HG03103 (cell line): ENCODE results near the gene DIDO1.
"Not testable (repeated sequence)": the region's sequence is repeated elsewhere in the genome, so short reads cannot be mapped to it uniquely, and the experiment has no call there.

Experiments
- ATAC-seq: cut with Tn5 transposase; IDR thresholded peaks from one replicate; pipeline ENCODE4 v1.9.1; 2021; ENCODE audit warnings: low read depth; ENCODE audit not compliant: unreplicated experiment

The DIDO1 gene

DNA sequence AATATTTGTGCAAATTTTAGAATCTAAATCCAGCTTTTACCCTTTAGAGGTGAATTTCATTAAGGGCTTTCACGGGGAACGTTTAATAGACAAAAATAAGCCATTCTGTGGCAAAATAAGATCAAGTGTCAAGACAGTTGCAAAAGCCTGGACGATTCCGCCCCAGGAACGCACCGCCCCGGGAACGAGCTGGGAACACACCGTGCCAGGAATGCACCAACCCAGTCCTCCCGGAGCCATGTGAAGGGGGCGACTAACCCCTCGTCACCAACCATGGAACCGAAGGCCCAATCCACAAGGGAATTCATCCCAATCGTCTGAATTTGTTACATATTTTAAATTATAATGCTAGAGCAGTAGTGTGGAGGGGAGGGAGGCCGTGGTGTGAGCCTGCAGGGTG, 43.9 kb downstream of the DIDO1 start:
- ATAC-seq: no peak

DNA sequence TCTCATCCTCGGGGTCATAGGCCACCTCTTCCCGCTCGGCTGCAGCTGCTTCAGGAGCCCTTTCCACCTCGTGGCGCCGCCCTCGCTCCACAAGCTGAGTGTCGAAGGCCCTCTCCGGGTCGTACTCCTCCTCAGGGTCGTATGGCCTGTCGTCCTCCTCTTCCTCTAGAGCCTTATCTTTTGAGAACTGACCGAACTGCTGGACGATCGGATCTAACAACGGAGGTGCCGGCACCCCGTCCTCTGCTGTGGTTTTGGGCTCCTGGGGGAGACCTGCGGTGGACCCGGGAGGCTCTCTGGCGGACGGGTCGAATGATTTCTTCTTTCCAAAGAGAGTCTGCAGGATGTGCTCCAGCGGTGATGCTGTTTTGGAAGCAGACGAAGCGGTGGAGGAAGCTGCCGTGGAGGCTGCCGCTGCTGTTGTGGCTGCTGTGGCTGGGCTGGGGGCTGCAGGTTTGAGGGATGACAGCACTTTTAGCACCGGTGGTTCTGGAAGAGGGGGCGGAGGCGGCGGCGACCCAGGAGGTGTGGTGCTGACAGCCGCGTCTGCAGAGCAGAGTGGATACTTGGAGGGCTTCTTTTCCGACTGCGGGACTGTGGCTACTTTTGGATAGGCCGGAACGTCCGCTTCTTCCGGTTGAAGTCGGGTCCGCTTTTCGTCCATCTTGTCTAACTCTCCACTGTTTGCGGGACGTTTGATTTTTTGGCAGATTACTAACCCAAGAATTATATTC, 44.5 kb downstream of the DIDO1 start:
- no peak for ATAC-seq

DNA sequence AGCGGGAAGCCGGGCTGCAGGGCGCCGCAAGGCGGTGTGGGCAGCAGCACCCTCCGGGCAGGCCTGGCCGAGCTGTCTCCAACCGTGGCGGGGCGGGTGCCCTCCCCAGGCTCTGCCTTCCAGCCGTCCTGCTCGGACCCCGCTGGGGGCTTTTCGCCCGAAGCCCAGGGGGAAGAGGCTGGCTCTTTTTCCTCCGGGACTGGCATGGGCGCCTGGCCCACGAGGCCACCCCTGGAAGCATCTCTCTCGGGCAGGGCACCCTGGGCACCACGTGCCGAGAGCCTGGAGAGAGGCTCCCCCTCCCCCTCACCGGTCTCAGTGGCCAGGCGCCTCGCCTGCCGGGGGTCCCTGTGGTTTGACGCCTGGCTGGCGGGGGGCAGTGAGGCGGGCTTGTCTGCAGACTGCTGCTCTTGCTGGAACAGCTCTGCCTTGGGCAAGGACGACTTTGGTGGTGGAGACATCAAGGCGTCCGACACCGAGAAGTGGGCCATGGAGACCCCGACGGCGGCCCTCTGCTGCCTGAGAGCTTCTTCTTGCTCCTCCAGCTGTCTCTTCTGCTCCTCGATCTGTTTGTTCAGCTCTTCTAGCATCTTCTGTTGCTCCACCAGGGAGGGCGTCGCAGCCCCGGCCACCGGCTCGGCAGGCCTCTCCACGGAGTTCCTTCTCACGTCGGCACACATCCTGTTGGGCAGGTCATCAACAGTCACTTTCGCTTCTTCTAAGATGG, 45.2 kb downstream of the DIDO1 start:
- ATAC-seq: no peak

DNA sequence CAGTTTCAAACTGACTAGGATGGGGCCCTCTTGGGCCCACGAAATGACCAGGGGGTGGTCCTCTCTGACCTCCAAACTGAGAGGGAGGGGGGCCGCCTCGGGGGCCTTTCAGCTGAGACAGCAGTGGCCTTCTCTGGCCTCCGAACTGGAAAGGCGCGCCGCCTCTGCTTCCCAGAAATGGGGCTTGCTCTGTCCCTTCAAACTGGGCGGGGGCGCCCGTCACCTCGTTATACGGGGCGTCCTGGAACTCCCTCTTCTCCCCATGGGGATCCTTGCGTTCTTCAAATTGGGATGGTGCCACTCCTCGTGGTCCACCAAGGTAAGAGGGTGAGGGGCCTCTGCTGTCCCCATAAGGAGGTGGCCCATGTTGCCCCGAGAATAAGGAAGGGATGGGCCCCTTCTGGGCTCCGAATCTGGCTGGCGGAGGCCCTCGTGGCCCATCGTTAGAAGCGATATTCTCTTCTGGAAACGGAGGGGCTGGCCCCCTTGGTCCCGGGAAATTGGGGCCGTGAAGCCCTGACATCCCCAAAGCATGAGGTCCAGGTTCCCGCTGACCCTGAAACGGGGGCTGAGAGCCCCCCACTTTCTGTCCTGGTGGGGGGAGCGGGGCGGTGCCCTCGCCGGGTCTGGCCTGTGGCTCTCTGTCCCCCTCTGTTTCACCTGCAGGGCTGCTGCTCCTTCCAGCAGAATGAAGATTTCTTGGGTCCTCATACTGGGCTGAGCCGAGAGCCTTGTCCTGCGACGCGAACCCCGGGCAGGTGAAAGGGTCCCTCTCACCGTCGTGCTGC, 46.0 kb downstream of the DIDO1 start:
- ATAC-seq: no peak

DNA sequence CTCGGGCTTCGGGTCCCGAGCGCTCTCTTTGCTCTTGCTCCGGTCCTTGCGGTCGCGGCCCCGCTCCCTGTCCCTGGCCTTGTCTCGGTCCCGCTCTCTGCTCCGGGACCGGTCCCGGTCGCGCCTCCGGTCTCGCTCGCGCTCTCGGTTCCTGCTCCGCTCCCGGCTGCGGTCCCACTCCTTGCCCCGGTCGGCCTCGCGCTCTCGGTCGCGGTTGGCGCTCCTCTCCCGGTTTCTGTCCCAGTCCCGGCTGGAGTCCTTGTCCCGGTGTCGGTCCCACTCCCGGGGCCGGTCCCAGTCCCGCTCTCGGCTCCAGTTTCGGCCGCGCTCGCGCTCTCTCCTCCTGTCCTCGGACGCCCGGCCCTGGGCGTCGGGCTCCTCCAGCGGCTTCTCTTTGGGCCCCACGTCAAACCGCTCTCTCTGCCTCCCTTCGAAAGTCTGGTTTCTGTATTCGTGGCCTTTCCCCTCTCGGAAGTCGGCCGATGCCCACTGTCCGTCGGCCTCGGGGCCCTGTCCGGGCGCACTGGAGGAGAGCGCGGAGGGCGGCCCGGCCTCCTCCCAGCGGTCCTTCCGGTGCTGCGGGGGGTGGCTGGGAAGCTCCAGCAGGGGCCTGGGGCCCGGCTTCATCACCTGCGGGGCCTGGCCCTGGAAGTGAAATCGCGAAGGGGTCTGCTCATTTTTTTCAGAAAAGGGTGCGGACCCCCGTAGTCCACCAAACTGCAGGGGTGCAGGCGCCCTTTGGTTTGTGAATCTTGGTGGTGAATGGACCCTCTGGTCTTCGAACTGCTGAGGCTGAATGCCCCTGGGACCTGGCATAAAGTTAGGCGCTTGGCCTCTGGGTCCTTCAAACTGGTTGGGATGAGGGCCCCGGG, 46.8 kb downstream of the DIDO1 start:
- ATAC-seq: no peak

DNA sequence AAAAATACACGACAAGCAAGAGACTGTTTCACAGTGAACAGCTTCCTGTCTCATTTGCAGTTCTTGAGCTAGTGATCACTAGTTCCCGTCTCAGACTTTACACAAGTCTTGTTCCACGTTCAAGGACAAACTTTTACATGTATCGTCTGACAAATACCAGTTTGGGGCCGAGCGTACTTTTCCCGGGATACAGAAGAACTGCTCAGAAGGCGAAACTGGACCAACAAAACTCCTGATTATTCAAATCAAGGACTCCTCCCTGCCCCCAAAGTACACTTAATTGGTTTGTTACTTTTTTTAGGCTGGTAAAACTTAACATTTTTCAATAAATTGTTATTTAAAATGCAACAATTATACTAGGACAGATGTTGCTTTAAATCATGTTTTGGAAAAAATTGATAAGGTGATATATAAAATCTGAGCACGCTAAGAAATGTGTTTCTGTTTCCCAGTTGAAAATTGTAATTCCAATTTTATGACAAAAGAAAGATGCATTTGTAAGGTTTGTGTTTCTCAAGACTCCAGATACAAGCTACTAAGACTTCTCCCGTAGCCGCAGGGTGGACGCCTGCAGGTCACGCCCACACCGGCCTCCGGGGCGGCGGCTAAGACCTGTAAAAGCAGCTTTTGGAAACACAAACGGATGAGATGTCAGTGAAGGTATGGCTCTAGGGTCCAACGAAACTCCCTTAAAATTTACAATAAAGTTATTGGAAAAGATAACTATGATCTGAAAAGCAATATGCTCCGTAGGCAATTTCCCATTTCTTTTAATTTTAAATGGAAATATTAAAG, 47.9 kb downstream of the DIDO1 start:
- no peak for ATAC-seq

DNA sequence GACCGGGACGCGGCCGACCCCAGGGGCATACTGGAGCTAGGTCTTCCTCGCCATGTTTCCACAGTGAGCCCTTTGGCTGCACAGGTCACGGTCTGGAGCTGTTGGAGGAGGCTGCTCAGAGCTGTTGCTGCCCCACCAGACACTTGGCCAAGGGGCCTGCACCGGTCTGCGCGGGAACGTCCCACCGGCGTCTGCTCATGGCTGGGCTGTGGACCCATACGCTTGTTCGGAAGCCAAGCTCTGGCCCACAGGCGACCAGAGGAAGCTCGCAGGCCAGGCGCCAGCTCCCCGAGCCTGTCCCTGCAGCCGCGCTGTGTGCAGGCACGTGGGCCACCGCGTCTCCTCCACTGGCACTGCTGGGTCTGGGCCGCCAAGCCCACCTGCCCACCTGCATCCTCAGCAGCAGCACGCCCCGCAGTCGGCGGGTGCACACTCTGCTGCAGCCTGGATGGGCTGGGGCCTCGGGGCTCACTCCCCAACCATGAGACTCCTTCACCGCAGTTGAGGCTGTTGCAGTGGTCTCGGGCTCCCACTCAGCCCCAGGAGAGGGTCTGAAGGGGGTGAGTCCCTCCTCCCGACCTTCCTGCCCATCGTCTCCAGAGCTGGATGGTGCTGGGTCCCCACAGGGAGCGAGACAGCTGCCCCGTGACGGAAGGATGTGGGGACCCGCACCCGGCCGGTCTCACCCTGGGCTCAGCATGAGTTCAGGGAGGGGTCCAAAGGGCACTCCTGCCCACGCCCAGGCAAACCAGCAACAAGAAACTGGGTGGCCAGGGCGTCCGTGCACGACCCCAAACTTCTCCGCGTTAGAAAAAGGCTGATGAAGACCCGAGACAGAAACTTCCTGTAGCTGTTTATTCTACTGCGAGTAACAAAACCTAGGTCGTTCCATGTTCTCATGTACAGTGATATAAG, 49.1 kb downstream of the DIDO1 start:
- no peak for ATAC-seq

DNA sequence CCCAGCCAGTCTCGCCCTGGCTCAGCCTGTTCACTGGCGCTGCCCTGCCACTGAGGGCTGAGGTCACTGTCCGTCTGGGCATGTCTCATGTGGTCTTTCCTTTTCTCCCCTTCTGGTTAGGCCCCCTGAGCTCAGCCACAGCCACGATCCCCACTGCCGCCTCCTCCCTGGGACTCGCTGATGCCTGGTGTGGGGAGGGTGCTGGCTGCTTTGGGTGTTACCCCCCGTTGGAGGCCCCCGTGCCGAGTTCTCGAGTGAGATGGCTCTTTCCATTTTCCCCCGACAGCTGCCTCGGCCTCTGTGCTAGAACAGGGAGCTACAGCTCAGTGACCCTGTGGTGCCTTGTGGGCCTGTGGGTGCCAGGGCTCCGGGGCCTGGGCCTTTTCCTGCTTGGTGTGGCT, 49.8 kb downstream of the DIDO1 start:
- no peak for ATAC-seq

DNA sequence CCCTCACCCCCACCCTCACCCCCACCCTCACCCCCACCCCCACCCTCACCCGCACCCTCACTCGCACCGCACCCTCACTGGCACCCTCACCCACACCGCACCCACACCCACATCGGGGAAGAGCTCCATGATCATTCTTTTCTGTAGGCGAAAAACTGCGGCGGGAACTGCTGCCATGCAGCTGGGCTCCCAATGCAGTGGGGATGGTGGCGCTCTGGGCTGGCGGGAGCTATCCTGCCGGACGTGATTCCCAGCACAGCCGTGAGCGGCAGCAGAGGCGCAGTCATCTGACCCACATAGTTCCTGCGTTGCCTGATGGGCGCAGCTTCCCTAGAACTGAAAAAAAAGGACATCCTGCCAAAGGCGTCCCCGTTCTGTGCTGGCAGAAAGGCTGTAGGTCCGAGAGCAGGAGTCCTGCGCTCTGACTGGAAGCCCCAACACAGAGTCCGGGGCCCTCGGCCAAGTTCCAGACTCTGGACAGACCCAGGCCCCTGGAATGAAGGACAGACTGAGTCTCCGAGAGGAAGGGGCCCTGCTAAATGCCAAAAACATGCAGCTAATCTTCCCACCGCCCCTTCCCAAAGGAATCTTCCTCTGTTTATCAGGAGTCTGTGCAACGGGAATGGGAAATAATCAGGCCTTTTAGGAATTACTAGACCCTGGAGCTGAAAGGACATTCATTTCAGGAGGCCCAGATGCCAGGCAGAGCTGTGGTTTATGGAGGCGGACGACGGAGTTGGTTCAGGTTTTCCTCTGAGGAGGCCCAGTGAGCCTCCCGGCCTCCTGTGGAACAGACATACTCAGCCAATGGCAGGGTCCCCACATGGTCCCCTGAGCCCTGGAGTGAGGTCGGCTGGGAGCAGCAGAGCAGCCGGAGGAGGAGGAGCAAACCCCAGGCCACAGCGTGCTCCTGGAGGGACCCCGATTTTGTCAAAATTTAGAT, 50.6 kb downstream of the DIDO1 start:
- no peak for ATAC-seq

DNA sequence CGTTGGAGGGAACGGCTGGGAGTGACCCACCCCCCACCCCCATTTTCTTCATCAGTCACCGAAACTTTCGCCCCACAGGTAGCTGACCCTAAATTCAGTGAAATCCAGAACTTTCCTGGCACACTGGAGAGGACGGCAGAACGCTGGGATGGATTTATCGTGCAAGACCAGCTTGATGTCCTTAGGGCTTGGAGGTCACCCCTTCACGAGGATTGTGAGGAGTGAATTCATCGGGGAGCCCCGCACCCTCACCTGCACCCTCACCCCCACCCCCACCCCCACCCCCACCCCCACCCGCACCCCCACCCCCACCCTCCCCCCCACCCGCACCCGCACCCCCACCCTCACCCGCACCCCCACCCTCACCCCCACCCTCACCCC, 51.4 kb downstream of the DIDO1 start:
- ATAC-seq: no peak

DNA sequence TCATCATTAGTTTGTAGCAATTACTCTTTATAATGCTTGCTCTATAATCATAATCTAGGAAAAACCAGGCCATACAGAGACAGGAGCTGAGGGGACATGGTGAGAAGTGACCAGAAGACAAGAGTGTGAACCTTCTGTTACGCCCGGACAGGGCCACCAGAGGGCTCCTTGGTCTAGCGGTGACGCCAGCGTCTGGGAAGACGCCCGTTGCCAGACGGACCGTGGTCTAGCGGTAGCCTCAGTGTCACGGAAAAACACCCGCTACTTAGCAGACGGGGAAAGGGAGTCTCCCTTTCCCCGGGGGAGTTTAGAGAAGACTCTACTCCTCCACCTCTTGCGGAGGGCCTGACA, 52.6 kb downstream of the DIDO1 start:
- not testable (repeated sequence) for ATAC-seq

DNA sequence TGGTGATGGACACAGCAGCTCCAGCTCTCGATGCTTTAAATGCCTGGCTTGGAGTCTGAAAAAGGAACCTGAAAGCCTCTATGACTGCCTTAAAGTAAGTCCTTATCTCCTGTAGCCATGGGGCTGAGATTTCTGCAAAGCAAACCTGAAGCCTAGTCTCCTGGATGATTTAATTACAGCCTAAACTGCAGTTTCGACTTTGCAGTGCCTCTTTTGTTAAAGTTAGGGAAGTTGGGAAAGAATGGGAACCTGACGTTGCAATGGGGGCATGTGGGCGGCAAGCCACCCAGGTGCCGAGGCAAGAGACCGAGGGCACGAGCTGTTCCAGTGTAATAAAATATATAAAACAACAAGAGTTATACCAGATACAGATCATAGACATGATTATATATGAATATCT, 53.0 kb downstream of the DIDO1 start:
- no peak for ATAC-seq

DNA sequence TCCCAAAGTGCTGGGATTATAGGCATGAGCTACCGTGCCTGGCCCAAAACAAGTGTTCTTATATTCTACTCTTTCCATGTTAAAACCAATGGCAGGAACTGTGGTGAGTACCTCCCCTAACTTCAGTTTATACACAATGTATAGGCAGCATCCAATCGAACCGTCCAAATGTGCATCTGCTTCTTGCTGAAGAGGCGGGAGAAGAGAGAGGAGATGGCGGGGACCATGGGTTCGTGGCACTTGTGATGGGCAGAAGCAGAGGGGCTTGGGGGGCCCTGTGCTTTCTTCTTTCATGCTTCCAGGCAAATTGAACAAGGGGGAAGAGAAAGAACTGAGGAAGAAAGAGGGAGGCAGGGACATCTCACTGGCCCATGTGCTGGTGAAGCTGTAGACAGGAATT, 53.4 kb downstream of the DIDO1 start:
- ATAC-seq: no peak

DNA sequence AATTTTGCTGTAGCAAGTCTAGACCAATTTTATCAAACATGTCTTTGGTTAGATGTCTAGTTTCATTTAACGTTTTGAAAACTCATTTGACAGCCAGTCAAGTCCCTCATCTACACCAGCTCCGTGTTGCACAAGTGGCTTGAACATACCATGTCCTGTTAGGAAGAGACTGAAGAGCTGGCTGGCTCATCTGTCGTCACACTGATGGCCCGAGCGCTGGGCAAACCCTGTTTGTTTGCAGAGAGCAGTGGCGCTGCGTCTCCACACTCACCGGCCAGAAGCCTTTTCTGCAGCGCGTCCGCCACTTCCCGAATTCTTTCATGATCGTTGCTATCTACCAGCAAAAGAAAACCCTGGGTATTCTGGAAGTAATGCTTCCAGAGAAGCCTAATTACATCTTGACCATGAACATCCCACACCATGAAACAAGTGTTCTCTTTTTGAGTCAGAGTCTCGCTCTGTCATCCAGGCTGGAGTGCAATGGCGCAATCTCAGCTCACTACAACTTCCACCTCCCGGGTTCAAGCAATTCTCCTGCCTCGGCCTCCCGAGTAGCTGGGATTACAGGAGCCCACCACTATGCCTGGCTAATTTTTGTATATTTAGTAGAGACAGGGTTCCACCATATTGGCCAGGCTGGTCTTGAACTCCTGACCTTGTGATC, 54.0 kb downstream of the DIDO1 start:
- ATAC-seq: no peak

DNA sequence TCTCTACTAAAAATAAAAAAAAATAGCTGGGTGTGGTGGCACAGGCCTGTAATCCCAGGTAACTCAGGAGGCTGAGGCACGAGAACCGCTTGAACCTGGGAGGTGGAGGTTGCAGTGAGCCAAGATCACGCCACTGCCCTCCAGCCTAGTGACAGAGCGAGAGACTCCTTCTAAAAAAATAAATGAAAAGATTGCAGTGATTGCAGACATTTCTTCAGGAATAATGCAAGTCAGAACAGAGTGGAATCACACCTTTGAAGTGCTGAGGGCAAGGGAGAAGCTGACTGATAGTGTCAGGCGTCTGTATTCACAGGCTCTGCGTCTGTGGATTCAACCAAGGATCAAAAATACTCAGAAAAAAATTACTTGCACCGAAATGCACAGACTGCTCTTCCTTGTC, 62.1 kb downstream of the DIDO1 start:
- ATAC-seq: no peak

DNA sequence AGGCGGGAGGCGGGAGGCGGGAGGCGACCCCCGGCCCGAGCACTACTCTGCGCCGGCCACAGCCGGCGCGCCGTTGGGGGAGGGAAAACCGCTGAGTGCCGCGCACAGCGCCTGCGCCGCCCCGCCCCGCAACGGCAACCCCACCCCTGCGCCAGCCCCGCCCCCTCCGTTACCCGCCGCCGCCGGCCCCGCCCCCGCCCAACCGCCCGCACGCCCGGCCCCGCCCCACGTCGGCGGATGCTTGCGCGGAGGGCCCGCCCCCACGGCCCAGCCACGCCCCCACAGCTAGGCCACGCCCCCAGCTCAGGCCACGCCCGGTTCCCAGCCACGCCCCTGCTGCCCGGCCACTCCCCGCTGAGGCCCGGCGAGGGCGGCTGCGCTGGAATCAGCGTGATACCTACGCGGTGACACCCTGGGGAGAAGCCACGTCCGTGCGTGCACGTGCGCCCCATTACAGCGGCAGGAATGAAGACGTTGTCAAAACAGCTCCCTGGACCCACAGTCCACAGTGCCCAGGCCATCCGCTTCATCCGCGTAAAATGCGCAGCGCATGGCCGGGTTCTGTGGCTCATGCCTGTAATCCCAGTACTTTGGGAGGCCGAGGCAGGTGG, 64.5 kb downstream of the DIDO1 start, which contains the start of gene TCFL5:
Gene TCFL5, minus strand, starts transcription at position 97 of the 611 bp plus-strand sequence. CDS start 152 bp downstream, outside the sequence.
- peak; percentile 63 for ATAC-seq
